Thoracic aorta (tissue), 2 donors: ENCODE measurements around the gene MACROD1. TPM values are rescaled to one million over a fixed set of nuclear protein-coding genes. Genes with fewer than 3 reads are reported as not detected.

Experiments
- ATAC-seq: fragments of 150-250 bp; one replicate; pipeline ENCODE4 v1.8.0; 2017; ENCODE audit warnings: low read depth; ENCODE audit not compliant: insufficient number of reproducible peaks, low FRiP score
- DNase-seq: peaks from one replicate; pipeline ENCODE4 v3.0.0-alpha.2; 2020; ENCODE audit warnings: low spot score
- H3K27ac ChIP-seq, 2 donors: fragments of 200-600 bp; sonication (generic); 1 replicate in 1 of 2; 2 replicates in 1 of 2; pipeline ENCODE4 v1.5.1; 2016; ENCODE audit warnings: mild to moderate bottlenecking in 2 of 2, moderate library complexity in 2 of 2
- H3K27me3 ChIP-seq: fragments of 200-600 bp; sonication (generic); replicated peaks from 2 replicates; pipeline ENCODE4 v1.6.0; 2016; ENCODE audit warnings: mild to moderate bottlenecking; ENCODE audit not compliant: insufficient read depth
- H3K36me3 ChIP-seq: fragments of 200-600 bp; sonication (generic); one replicate; pipeline ENCODE4 v1.5.1; 2016
- H3K4me1 ChIP-seq, 2 donors: fragments of 200-600 bp; sonication (generic); 1 replicate in 1 of 2; 2 replicates in 1 of 2; pipeline versions ENCODE4 v1.5.1 to v1.6.0; 2016; ENCODE audit warnings: low read depth in 2 of 2, mild to moderate bottlenecking in 1 of 2; ENCODE audit not compliant: control insufficient read depth in 1 of 2
- H3K4me3 ChIP-seq: fragments of 200-600 bp; sonication (generic); 2 replicates; pipeline ENCODE4 v1.5.1; 2016; ENCODE audit warnings: mild to moderate bottlenecking
- H3K9me3 ChIP-seq: fragments of 200-600 bp; sonication (generic); 2 replicates; pipeline ENCODE4 v1.5.1; 2016
- total RNA-seq, 2 donors: library from RNA; depleted of rRNA; stranded (reverse); fragments of >200 nt; gene quantifications; one replicate each; pipeline versions ENCODE4 v1.1.0 to v1.2.3, GENCODE V29; 2016
- TF ChIP-seq, protein P1 (sequence below): fragments of 200-600 bp; sonication (generic); IDR thresholded peaks from one replicate; pipeline ENCODE4 v1.5.1; 2019; ENCODE audit warnings: antibody characterized with exemption

Gene MACROD1
- total RNA-seq, 2 donors from 2014 or later, result 15.8 to 17.6 TPM

DNA sequence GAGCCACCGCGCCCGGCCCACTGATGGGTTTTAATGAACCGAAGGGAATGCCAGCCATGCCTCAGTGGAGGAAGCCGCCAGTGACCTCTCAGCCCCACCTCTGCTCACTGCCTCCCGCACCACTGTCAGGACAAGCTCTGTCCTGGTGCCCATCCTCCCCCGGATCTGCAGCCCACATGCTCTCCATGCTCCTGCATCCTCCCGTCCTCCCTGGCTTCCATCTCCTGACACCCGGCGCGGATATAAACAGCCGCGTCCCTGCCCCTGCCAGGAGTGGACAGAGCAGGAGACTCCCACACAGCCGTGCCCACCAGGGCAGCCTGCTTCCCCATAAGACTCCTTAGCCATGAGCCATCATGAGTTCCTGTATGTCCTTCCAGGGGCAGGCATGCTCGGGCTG, 26.9 kb downstream of the MACROD1 start:
- H3K36me3 ChIP-seq, result no peaks in the 10 kb centered on the region
- H3K27me3 ChIP-seq, result no peaks in the 10 kb centered on the region
- H3K4me3 ChIP-seq, result no peak overlapping the region
- H3K9me3 ChIP-seq, result no peaks in the 10 kb centered on the region
- no peak for DNase-seq
- TF ChIP-seq, protein P1, sequence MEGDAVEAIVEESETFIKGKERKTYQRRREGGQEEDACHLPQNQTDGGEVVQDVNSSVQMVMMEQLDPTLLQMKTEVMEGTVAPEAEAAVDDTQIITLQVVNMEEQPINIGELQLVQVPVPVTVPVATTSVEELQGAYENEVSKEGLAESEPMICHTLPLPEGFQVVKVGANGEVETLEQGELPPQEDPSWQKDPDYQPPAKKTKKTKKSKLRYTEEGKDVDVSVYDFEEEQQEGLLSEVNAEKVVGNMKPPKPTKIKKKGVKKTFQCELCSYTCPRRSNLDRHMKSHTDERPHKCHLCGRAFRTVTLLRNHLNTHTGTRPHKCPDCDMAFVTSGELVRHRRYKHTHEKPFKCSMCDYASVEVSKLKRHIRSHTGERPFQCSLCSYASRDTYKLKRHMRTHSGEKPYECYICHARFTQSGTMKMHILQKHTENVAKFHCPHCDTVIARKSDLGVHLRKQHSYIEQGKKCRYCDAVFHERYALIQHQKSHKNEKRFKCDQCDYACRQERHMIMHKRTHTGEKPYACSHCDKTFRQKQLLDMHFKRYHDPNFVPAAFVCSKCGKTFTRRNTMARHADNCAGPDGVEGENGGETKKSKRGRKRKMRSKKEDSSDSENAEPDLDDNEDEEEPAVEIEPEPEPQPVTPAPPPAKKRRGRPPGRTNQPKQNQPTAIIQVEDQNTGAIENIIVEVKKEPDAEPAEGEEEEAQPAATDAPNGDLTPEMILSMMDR, result no peak
- no peaks in the 10 kb centered on the region for H3K4me1 ChIP-seq
- H3K27ac ChIP-seq, result no peak overlapping the region
- no peak for ATAC-seq

DNA sequence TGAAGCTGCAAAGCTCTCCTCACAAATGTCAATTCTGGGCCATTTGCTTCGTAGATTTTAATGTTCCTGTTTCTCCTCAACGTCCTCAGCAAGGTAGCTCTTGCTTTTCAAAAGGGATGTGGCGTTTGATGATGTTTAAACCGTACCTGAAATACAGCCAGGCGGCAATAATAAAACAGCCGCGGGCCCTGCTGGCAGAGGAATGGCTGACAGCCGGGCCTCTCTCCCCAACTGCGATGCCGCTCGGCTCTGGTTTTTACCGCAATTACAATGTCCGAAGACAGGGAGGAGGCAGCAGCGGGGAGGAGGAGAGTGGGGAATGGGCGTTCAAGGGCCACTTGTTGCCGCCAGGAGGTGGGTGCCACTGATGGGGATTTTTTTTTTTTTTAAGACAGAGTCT, 27.5 kb downstream of the MACROD1 start:
- Histone ChIP-seq H3K4me3 (no peak overlapping the region), H3K27ac (no peak overlapping the region), H3K27me3 (no peaks in the 10 kb centered on the region), H3K9me3 (no peaks in the 10 kb centered on the region), H3K36me3 (no peaks in the 10 kb centered on the region), H3K4me1 (no peaks in the 10 kb centered on the region)
- ATAC-seq (no peak), DNase-seq (no peak)
- TF ChIP-seq, protein P1, result no peak

DNA sequence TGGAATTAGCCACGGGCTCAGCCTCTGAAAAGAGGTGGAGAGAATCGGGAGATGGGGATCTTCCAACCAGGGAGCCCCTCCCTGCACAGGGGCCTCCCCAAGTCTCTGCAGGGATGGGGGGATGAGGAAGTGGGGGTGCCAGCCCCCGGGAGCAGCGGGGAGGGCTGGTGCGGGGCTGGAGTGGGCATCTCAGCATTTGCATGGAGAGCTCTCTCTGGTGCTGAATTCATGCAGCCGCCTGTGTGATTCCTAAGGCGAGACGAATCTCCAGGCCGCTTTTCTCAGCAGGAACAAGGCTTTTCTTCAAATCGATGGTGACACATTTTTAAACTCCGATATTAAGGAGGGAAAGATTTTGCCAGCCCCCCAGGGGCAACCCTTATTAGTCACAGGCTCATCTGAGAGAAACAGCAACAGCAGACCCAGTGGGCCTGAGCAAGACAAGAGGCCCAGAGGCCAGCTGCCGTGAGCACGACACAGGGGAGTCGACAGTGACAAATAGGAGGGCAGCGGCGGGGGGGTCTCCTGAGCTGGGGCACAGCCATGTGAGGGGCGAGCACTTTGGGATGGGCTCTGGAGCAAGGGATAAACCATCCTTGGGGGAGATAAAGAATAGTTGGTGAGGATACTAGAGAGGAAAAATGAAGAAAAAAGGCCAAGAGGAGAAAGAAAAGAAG, 29.0 kb downstream of the MACROD1 start:
- H3K9me3 ChIP-seq, result no peaks in the 10 kb centered on the region
- no peak for DNase-seq
- no peaks in the 10 kb centered on the region for H3K27me3 ChIP-seq
- TF ChIP-seq, protein P1, result no peak
- no peak overlapping the region for H3K4me3 ChIP-seq
- H3K36me3 ChIP-seq, result no peaks in the 10 kb centered on the region
- no peaks in the 10 kb centered on the region for H3K4me1 ChIP-seq
- no peak for ATAC-seq
- no peak overlapping the region for H3K27ac ChIP-seq

DNA sequence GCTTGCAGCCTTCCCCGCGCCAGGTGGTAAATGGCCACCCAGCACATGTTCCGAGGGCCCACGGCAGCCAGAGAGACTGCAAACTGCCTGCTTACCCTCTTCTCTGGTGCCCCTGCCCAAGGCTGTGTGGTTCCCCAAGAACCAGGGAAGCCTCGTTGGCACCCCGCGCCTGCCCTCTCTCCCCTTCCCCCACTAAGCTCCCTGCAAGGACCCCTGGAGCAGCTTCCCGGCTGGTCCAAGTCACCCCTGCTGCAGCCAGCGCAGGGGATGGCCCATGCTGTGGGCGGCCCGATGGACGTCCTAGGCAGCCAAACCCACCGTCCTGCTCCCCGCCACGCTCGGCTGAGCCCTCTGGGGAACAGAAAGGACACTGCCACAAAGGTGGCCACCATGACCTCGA, 30.2 kb downstream of the MACROD1 start:
- no peaks in the 10 kb centered on the region for H3K9me3 ChIP-seq
- no peak overlapping the region for H3K27ac ChIP-seq
- no peaks in the 10 kb centered on the region for H3K4me1 ChIP-seq
- no peak for ATAC-seq
- TF ChIP-seq, protein P1, result no peak
- DNase-seq, result no peak
- H3K36me3 ChIP-seq, result no peaks in the 10 kb centered on the region
- no peaks in the 10 kb centered on the region for H3K27me3 ChIP-seq
- H3K4me3 ChIP-seq, result no peak overlapping the region

DNA sequence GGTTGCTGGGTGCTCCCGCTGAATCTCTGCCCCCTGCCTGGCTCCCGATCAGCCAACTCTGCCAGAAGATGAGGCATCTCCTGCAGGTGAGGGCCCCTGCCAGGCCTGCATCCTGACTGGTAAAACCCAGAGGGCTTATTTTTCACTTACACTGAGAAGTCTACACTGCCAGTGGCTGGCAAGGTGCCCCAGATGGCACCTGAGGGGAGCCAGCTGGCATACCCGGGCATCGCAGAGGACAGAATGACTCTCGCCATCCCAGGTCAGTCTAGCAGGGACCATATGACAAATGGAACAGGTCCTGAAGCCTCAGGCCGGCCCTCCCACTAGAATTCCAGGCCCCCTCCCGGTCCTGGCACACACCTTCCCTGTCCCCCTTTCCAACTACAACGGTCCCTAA, 30.9 kb downstream of the MACROD1 start:
- DNase-seq, result no peak
- Histone ChIP-seq H3K9me3 (no peaks in the 10 kb centered on the region), H3K27ac (no peak overlapping the region), H3K4me1 (no peaks in the 10 kb centered on the region), H3K27me3 (no peaks in the 10 kb centered on the region), H3K4me3 (no peak overlapping the region), H3K36me3 (no peaks in the 10 kb centered on the region)
- ATAC-seq, result no peak
- TF ChIP-seq, protein P1, result no peak
